T-cell (primary cell): ENCODE measurements around the gene ASPHD2. TPM values are rescaled to one million over a fixed set of nuclear protein-coding genes. Genes with fewer than 3 reads are reported as not detected.

ENCODE experiments used
- ATAC-seq, 4 experiments: fragments of 200-7000 bp in 3 of 4; fragments of 150-1000 bp in 1 of 4; cut with Tn5 transposase; replicated peaks in 1 of 4; 1 replicate in 3 of 4; 2 replicates in 1 of 4; pipeline ENCODE4 v1.10.0; 2021; ENCODE audit warnings: moderate library complexity in 3 of 4, mild to moderate bottlenecking in 2 of 4, moderate number of reproducible peaks in 1 of 4
- CTCF ChIA-PET, 2 donors: fragments of 300-600 bp; sonication (Branson Sonifier 250); formaldehyde crosslinking; loops; one replicate each; lab custom pipeline; 2022; ENCODE audit warnings: antibody characterized with exemption in 2 of 2; lab: Charles Lee
- POLR2A ChIA-PET, 2 donors: fragments of 300-600 bp; sonication (Branson Sonifier 250); formaldehyde crosslinking; loops; one replicate each; lab custom pipeline; 2022; ENCODE audit warnings: antibody characterized with exemption in 2 of 2; lab: Charles Lee
- DNase-seq, 35 experiments: peaks; one replicate each; pipeline versions ENCODE4 v3.0.0 to v3.0.0-alpha.2; 2013 to 2023
- H3K27ac ChIP-seq: one replicate; pipeline ENCODE4 v1.5.1; 2013; ENCODE audit warnings: low read length
- H3K27me3 ChIP-seq, 2 experiments: replicated peaks in 1 of 2; 1 replicate in 1 of 2; 2 replicates in 1 of 2; pipeline versions ENCODE4 v1.6.1 to v1.7.0; 2013; ENCODE audit warnings: low read length in 1 of 2, mixed read lengths in 1 of 2; ENCODE audit not compliant: control insufficient read depth in 2 of 2, insufficient read depth in 2 of 2; ENCODE audit errors: extremely low read depth in 1 of 2
- H3K36me3 ChIP-seq, 2 donors: 1 replicate in 1 of 2; 2 replicates in 1 of 2; pipeline versions ENCODE4 v1.6.1 to v1.7.0; 2013; ENCODE audit warnings: low read length in 1 of 2; ENCODE audit not compliant: control insufficient read depth in 2 of 2, insufficient read depth in 1 of 2; ENCODE audit errors: extremely low read depth in 1 of 2
- H3K4me1 ChIP-seq, 2 experiments: 1 replicate in 1 of 2; 2 replicates in 1 of 2; pipeline versions ENCODE4 v1.6.1 to v1.7.0; 2013; ENCODE audit warnings: low read length in 2 of 2, mixed read lengths in 1 of 2; ENCODE audit not compliant: insufficient read depth in 2 of 2, control insufficient read depth in 1 of 2; ENCODE audit errors: extremely low read depth in 1 of 2
- H3K4me3 ChIP-seq, 2 donors: 1 replicate in 1 of 2; 2 replicates in 1 of 2; pipeline versions ENCODE4 v1.5.1 to v1.7.0; 2013; ENCODE audit warnings: mild to moderate bottlenecking in 2 of 2, low read length in 1 of 2, moderate library complexity in 1 of 2; ENCODE audit not compliant: control insufficient read depth in 1 of 2; ENCODE audit errors: extremely low read depth in 1 of 2
- H3K9me3 ChIP-seq: 2 replicates; pipeline ENCODE4 v1.7.0; 2013
- H3K27ac Mint-ChIP-seq, 2 donors: one replicate each; pipeline ENCODE4 v1.8.0; 2020 to 2021; ENCODE audit warnings: mild to moderate bottlenecking in 2 of 2, mixed read lengths in 2 of 2
- H3K27me3 Mint-ChIP-seq, 2 donors: one replicate each; pipeline ENCODE4 v1.8.0; 2021 to 2022; ENCODE audit warnings: mixed read lengths in 2 of 2
- H3K36me3 Mint-ChIP-seq: one replicate; pipeline ENCODE4 v1.8.0; 2021; ENCODE audit warnings: mixed read lengths
- H3K4me1 Mint-ChIP-seq, 3 donors: one replicate each; pipeline ENCODE4 v1.8.0; 2020 to 2022; ENCODE audit warnings: mixed read lengths in 3 of 3, mild to moderate bottlenecking in 1 of 3
- H3K4me3 Mint-ChIP-seq, 3 donors: one replicate each; pipeline ENCODE4 v1.8.0; 2020 to 2022; ENCODE audit warnings: mild to moderate bottlenecking in 3 of 3, mixed read lengths in 3 of 3, moderate library complexity in 3 of 3
- H3K9me3 Mint-ChIP-seq, 3 donors: one replicate each; pipeline ENCODE4 v1.8.0; 2020 to 2022; ENCODE audit warnings: mixed read lengths in 3 of 3
- WGBS: methylation state at CpG from one replicate; pipeline ENCODE4 v1.1.5; 2013; ENCODE audit warnings: missing lambda C conversion rate; ENCODE audit not compliant: insufficient coverage; 5-methylcytosine and 5-hydroxymethylcytosine counted together
- total RNA-seq, 35 experiments: library from RNA in 6 of 35; stranded (reverse) in 6 of 35; fragments of 120-200 nt in 1 of 35; gene quantifications; one replicate each; pipeline versions ENCODE4 v1.2.1 to v1.2.4 and lab custom pipeline; 2013 to 2026

ASPHD2 gene
- total RNA-seq, 5 donors from 2014 or later (not counting 1 experiment from before 2014, with no cell fraction given): 1.9 to 5.3 (median 4.3) TPM

GRCh38 chr22:26474682-26475081 is 45.6 kb downstream of the ASPHD2 start:
- Mint-ChIP-seq H3K36me3 (peaks cover 74% of the 10 kb centered on the region), H3K9me3 (no peaks in the 10 kb centered on the region), H3K27ac (no peak overlapping the region), H3K4me1 (peaks cover 27 to 35% (median 31%) of the 10 kb centered on the region in 3 donors), H3K27me3 (no peaks in the 10 kb centered on the region), H3K4me3 (no peak overlapping the region)
- Histone ChIP-seq H3K36me3 (peaks cover 0 to 69% of the 10 kb centered on the region in 2 donors), H3K27me3 (no peaks in the 10 kb centered on the region), H3K27ac (no peak overlapping the region), H3K4me3 (no peak overlapping the region), H3K9me3 (no peaks in the 10 kb centered on the region), H3K4me1 (peaks cover 8 to 9% of the 10 kb centered on the region in 2 experiments)
- ATAC-seq (no peak), DNase-seq (no peak)
- POLR2A ChIA-PET: no interaction called here
- CTCF ChIA-PET: no interaction called here

GRCh38 chr22:26476705-26477340 is 47.8 kb downstream of the ASPHD2 start:
- H3K27me3 Mint-ChIP-seq: no peaks in the 10 kb centered on the region
- H3K27ac Mint-ChIP-seq: no peak overlapping the region
- H3K27ac ChIP-seq: no peak overlapping the region
- no peak overlapping the region for H3K4me3 ChIP-seq
- DNase-seq: no peak
- H3K36me3 ChIP-seq: peaks cover 0 to 51% of the 10 kb centered on the region in 2 donors
- peaks cover 48 to 56% (median 51%) of the 10 kb centered on the region in 3 donors for H3K4me1 Mint-ChIP-seq
- 100% methylated on average over 1 of the region's 4 CpGs for WGBS
- no peaks in the 10 kb centered on the region for H3K27me3 ChIP-seq
- no peaks in the 10 kb centered on the region for H3K9me3 Mint-ChIP-seq
- CTCF ChIA-PET: no interaction called here
- peaks cover 65% of the 10 kb centered on the region for H3K36me3 Mint-ChIP-seq
- POLR2A ChIA-PET: no interaction called here
- H3K4me3 Mint-ChIP-seq: no peak overlapping the region
- H3K9me3 ChIP-seq: no peaks in the 10 kb centered on the region
- no peak for ATAC-seq
- peaks cover 10 to 26% of the 10 kb centered on the region in 2 experiments for H3K4me1 ChIP-seq

- POLR2A ChIA-PET: no interaction called here
- Mint-ChIP-seq H3K4me3 (peak overlapping the region in 1 of 3 donors; percentile 53), H3K4me1 (peaks cover 53 to 61% (median 56%) of the 10 kb centered on the region in 3 donors), H3K27me3 (no peaks in the 10 kb centered on the region), H3K9me3 (no peaks in the 10 kb centered on the region), H3K36me3 (peaks cover 60% of the 10 kb centered on the region), H3K27ac (no peak overlapping the region)
- Histone ChIP-seq H3K4me3 (no peak overlapping the region), H3K4me1 (peaks cover 12 to 27% of the 10 kb centered on the region in 2 experiments), H3K27me3 (no peaks in the 10 kb centered on the region), H3K9me3 (no peaks in the 10 kb centered on the region), H3K27ac (no peak overlapping the region), H3K36me3 (peaks cover 0 to 46% of the 10 kb centered on the region in 2 donors)
- CTCF ChIA-PET: no interaction called here
- 27% methylated on average over 3 of the region's 4 CpGs for WGBS
- no peak for ATAC-seq
- DNase-seq: no peak
Observed at GRCh38 chr22:26477341-26477731, 48.3 kb downstream of the ASPHD2 start.

- Histone ChIP-seq H3K4me3 (peak overlapping the region; percentile 20 to 32), H3K4me1 (peaks cover 21 to 38% of the 10 kb centered on the region in 2 experiments), H3K36me3 (peaks cover 0 to 32% of the 10 kb centered on the region in 2 donors), H3K9me3 (no peaks in the 10 kb centered on the region), H3K27me3 (no peaks in the 10 kb centered on the region), H3K27ac (no peak overlapping the region)
- H3K9me3 Mint-ChIP-seq: no peaks in the 10 kb centered on the region
- H3K4me3 Mint-ChIP-seq: peak overlapping the region; percentile 69 to 90 (median 78)
- DNase-seq (no peak), ATAC-seq (no peak)
- CTCF ChIA-PET: interaction anchor here in 1 of 2 donors (1.0 kb wide), 2 partner anchors 10 to 164 kb away, joined by 3 to 4 read pairs; no protein-coding TSS in a partner anchor
- POLR2A ChIA-PET: no interaction called here
- H3K27ac Mint-ChIP-seq: peak overlapping the region; percentile 25 to 74
- H3K27me3 Mint-ChIP-seq: no peaks in the 10 kb centered on the region
- 60% methylated on average over 1 of the region's 12 CpGs for WGBS
- peaks cover 67 to 71% (median 69%) of the 10 kb centered on the region in 3 donors for H3K4me1 Mint-ChIP-seq
- H3K36me3 Mint-ChIP-seq: peaks cover 43% of the 10 kb centered on the region
Observed at GRCh38 chr22:26479043-26479791, 50.2 kb downstream of the ASPHD2 start.

GRCh38 chr22:26479792-26480610 is 50.9 kb downstream of the ASPHD2 start:
- peaks cover 0 to 28% of the 10 kb centered on the region in 2 donors for H3K36me3 ChIP-seq
- no peaks in the 10 kb centered on the region for H3K27me3 ChIP-seq
- DNase-seq (no peak), ATAC-seq (no peak)
- WGBS: 64% methylated on average over 9 of the region's 12 CpGs
- CTCF ChIA-PET: no interaction called here
- peak overlapping the region; percentile 69 to 90 (median 78) for H3K4me3 Mint-ChIP-seq
- peak overlapping the region; percentile 20 to 32 for H3K4me3 ChIP-seq
- H3K27ac Mint-ChIP-seq: peak overlapping the region; percentile 63 to 74
- H3K27me3 Mint-ChIP-seq: no peaks in the 10 kb centered on the region
- H3K27ac ChIP-seq: no peak overlapping the region
- no peaks in the 10 kb centered on the region for H3K9me3 ChIP-seq
- H3K4me1 ChIP-seq: peaks cover 26 to 45% of the 10 kb centered on the region in 2 experiments
- no peaks in the 10 kb centered on the region for H3K9me3 Mint-ChIP-seq
- H3K36me3 Mint-ChIP-seq: peaks cover 37% of the 10 kb centered on the region
- peaks cover 72 to 76% (median 73%) of the 10 kb centered on the region in 3 donors for H3K4me1 Mint-ChIP-seq
- POLR2A ChIA-PET: no interaction called here

- DNase-seq (no peak), ATAC-seq (no peak)
- H3K27me3 Mint-ChIP-seq: no peaks in the 10 kb centered on the region
- H3K27me3 ChIP-seq: no peaks in the 10 kb centered on the region
- no CpG with 5 or more reads among the region's 2 CpGs for WGBS
- H3K9me3 ChIP-seq: no peaks in the 10 kb centered on the region
- peaks cover 27 to 47% of the 10 kb centered on the region in 2 experiments for H3K4me1 ChIP-seq
- peaks cover 0 to 27% of the 10 kb centered on the region in 2 donors for H3K36me3 ChIP-seq
- ChIA-PET POLR2A (no interaction called here), CTCF (no interaction called here)
- no peak overlapping the region for H3K4me3 ChIP-seq
- H3K36me3 Mint-ChIP-seq: peaks cover 36% of the 10 kb centered on the region
- no peak overlapping the region for H3K27ac ChIP-seq
- H3K4me1 Mint-ChIP-seq: peaks cover 78 to 80% (median 78%) of the 10 kb centered on the region in 3 donors
- peak overlapping the region in 1 of 2 donors; percentile 34 for H3K27ac Mint-ChIP-seq
- no peaks in the 10 kb centered on the region for H3K9me3 Mint-ChIP-seq
- H3K4me3 Mint-ChIP-seq: peak overlapping the region; percentile 18 to 90 (median 69)
Observed at GRCh38 chr22:26480611-26480932, 51.5 kb downstream of the ASPHD2 start.
